HG03103 (cell line): ENCODE measurements around the gene PODXL2.
"Not testable (repeated sequence)": the region's sequence is repeated elsewhere in the genome, so short reads cannot be mapped to it uniquely, and the experiment has no call there.

Experiments
- ATAC-seq: cut with Tn5 transposase; IDR thresholded peaks from one replicate; pipeline ENCODE4 v1.9.1; 2021; ENCODE audit warnings: low read depth; ENCODE audit not compliant: unreplicated experiment

PODXL2 gene

GRCh38 chr3:127672429-127673190, 43.6 kb downstream of the PODXL2 start, which contains the start of gene ABTB1:
Gene ABTB1 (plus strand): TSS chr3:127672952. CDS start chr3:127673026, 74 bp downstream.
- peak; percentile 63 for ATAC-seq

DNA sequence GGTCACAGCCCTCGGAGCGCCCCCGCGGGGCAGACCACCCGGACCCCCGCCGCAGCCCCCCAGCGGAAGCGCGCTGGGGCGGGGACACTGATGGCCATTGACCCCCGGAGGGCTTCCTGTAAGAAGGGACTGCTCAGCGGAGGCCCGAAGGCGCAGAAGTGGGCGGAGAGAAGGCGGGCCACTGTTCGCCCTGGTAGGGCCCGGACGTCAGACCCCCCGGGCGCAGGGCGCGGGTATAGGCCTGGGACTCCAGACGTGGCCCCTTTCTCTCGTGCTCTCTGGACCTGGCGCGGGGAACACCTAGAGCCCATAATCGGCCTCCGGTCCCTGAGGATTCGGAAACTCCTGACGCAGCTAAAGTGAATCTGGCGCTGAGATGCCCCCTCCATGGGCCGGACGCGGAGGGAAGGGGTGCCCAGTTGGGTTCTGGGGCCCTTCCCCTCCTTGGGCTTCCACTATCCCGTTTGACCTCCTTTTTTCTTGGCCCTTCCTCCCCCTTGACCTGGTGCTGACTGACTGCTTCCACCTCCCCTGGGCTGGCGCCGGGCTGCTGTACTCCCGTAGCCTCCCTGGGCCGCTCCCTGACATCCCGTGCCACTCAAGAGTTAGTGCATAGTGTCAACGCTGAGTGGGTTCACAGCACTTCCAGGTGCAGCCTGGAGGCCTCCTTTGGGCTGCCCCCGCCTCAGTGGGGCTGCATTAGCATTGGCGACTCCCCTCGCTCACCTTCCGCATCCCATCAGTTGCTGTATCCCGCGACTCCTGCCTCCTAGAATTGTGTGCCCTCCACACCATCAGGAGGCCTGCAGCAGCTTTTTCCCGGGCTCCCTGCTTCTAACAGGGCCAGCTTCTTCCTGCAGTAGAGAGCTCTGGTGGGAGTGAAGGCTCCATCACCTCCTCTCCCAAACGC, 44.5 kb downstream of the PODXL2 start:
- ATAC-seq, result peak; percentile 33

DNA sequence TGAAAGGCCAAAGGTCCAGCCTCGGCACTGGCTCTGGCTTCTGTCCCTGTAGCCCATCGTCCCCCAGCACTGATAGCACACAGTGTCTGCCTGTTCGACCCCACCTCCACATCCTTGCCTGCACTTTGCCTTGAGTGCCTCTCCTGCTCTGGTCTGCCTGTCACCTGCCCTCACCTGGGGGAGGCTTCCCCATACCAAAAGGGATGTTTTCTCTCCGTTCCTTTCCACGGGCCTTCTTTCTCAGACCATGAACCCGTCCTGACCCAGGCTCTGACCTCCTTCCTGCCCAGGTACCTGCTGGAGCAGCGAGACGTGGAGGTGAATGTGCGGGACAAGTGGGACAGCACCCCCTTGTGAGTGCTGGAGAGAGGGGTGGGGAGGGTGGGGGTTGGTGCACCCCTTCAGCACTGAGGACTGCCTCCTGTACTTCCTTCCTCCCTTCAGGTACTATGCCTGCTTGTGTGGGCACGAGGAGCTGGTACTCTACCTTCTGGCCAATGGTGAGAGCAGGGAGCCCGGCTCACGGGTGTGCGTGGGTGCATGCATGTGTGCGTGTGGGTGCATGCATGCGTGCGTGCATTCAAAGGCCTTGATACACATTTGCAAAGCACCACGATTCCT, 45.2 kb downstream of the PODXL2 start:
- no peak for ATAC-seq

DNA sequence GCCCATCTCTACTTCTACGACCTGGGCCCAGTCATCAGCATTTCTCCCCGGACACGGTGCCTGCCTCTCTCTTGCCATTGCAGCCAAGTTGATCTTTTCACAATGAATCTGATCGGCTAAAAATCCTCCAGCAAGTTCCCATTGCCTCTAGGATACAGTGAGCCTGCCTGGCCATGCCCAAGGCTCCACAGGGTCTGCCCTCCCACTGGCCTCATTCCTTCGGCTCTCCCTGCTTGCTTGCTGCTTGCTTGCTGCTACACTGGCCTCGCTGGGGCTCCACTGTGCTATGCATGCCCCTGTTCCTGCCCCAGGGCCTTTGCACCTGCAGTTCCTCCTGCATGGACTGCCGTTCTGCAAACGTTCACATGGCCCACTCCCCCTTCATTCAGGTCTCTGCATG, 45.8 kb downstream of the PODXL2 start:
- ATAC-seq, result no peak

DNA sequence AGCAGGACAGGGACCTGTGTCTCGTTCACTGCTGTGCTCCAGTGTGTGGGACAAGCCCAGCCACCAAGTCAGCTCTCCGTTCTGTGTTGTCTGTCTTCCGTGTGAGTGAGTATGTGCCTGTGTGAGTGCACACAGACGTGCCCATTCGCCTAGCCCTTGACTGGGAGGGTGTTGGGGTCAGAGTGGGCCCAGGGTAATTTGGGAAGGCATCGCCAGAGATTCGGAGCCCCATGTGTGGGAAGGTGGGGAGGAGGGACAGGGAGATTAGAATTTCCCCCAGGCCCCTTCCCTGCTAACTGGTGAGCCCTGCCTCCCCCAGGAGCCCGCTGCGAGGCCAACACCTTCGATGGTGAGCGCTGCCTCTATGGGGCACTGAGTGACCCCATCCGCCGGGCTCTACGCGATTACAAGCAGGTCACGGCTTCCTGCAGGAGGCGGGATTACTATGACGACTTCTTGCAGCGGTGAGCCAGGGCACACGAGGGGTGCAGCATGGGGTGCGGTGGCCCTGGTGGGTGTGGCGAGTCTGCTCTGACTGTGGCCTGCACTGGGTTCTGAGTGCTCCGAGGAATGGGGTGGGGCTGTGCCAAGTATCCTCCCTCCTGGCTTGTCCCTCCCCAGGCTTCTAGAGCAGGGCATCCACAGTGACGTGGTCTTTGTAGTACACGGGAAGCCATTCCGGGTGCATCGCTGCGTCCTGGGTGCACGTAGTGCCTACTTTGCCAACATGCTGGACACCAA, 46.8 kb downstream of the PODXL2 start:
- no peak for ATAC-seq

DNA sequence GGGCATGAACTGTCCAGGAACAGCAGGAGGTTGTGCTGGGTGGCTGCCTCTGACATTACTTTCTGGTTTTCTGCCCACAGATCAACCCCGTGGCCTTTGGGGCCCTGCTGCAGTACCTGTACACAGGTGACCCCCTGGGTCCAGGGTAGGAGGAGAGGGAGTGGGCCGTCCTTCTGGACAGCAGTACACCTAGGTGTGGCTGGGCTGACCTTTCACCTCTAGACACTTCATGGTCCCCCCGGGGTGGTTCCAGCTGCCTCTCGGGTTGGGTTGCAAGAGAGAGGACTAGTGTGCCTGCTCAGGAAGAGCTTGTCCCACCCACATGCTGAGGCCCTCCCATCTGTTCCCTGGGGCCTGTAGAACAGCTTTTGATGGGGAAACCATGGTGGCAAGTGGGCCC, 47.5 kb downstream of the PODXL2 start:
- ATAC-seq, result no peak

- ATAC-seq, result no peak
Observed at GRCh38 chr3:127676921-127677351, 48.0 kb downstream of the PODXL2 start.

DNA sequence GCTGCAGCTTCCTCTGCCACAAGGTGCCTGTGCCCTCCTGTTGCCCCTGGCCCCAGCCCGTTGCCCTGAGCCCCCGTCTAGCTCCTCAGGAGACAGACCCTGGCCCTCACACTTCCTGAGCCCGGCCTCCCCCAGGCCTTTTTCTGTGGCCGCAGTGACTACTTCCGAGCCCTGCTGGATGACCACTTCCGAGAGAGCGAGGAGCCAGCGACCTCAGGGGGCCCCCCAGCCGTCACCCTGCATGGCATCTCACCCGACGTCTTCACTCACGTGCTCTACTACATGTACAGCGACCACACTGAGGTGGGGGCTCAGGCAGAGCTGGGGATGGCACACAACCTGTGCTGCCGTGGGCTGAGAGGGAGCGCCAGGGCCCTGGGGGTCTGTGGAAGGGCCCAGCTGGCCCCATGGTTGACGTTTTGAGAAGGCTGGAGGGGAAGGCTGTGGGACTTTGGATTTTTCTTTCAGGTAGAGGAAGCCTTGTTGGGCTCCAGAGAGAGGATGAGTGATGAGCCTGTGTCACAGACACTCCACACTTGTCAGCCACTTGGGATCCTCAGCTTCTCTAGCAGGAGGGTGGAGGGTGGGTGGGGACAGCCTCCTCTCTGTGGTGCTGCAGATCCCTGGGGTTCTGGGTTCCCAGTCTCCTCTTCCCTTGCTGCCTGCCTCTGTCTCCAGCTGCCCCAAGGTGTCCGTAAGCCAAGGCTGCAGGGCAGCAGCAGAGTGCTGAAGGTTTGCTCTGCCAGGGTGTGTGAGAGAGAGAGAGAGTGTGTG, 48.7 kb downstream of the PODXL2 start:
- no peak for ATAC-seq

DNA sequence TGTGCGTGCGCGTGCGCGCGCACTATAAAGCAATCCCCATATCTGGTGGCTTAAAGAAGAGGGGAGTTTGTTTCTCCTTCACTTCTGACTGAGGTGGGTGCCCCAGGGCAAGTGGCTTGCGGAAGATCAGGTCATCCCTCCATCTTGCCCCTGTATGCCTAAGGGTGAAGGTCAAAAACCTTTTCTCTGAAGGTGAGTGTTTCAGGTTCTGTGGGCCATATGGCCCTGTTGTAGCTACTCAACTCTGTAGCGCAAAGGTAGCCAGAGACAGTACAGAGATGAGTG, 49.3 kb downstream of the PODXL2 start:
- ATAC-seq, result no peak

DNA sequence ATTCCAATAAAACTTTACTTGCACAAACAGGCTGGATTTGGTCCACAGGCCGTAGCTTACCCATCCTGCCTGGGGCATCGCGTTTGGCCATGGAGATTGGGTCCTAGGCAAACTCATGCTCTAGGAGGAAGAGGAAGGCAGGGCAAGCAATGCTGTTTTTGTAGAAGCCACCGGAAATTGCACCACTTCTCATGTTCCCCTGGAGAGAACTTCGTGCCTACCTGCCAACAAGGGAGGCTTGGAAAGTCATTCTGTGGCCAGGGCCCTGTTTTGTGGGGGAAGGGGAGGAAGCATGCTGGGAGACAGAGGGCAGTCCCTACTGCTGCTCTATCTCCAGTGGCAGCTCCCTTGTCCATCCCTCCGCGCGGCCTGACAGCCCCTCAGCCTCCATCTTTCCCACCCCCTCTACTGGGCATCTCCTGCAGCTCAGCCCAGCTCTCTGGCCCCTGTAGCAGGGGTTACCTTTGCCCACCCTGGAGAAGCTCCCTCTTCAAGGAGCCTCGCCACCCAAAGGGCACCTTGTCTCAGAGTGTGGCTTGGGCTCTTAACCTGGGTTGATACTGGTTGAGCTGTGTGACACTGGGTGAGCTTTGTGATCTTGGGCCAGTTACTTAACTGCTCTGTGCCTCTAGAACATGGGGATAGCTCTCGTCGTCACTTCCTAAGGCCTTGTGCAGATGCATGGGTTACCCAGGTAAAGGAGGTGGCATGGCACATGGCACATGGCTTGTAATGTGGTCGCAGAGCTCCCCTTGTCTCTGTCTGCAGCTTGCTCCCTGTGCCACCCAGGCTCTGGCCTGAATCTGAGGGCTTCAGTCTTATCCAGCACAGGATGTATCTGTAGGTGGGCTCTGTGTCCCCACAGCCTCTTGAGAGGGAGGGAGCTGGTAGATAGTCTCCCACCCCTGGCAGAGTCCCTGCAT, 49.9 kb downstream of the PODXL2 start:
- ATAC-seq, result no peak

GRCh38 chr3:127679534-127680145, 50.7 kb downstream of the PODXL2 start:
- no peak for ATAC-seq

DNA sequence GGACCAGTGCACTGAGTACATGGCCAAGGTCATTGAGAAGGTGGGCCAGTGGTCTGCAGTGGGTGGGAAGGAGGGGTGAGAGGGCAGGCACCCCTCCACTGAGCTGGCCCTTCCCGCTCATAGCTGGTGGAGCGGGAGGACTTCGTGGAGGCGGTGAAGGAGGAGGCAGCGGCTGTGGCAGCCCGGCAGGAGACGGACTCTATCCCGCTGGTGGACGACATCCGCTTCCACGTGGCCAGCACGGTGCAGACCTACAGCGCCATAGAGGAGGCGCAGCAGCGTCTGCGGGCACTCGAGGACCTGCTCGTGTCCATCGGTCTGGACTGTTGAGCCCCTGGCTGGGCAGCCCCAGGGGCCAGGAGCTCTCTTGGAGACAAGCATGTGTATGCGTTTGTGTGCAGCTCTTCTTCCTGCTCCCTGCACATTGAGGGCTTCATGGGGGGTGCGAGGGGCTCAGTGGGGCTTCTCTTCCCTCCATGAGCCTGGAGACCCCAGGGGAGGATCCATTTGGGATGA, 51.2 kb downstream of the PODXL2 start:
- no peak for ATAC-seq

DNA sequence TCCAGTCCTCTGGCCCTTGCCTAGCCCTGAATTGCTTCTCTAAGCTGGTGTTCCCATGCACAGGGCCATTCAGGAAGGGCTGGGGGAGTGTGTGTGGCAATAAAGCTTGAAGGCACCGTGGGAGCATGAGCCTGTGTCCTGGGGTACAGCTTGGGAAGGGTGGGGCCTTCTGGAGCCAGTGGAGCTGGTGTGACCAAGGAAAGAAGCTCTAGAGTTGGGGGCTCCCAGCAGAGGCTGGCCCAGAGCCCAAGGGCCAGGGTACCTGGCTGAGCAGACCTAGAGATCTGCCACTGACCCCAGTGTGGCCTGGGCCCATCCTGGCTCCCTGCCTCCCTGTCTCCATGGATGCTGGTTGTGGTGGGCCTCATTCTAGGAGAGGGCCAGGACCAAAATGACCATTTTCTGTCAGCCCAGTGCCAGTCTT, 51.8 kb downstream of the PODXL2 start:
- no peak for ATAC-seq

DNA sequence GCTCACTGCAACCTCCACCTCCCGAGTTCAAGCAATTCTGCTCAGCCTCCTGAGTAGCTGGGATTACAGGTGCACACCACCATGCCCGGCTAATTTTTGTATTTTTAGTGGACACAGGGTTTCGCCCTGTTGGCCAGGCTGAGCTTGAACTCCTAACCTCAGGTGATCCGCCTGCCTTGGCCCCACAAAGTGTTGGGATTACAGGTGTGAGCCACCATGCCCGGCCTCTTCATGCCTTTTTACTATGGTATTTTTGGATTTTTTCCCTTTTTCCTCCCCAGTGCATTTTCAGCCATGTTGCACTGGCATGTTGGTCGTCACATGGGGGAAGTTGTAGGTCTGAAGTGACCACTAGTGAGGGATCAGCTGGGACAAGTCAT, 53.2 kb downstream of the PODXL2 start:
- ATAC-seq, result not testable (repeated sequence)

DNA sequence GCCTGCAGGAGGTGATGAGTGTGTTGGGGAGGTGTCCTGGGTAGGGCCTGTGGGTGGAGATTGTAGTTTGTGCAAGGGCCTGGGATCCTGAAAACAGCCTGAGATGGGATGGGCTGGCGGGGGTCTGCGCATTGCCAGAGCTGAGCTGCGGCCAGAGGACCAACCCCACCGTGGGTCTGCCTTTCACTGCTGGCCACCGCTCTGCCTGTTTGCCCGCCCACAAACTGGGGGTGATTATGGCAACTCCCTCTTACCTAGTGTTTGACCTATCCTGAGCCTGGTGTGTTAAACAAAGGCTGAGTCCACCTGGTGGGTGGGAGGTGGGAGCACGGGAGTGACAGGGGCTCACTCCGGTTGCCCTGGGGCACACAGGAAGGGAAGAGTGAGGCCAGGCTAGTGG, 53.6 kb downstream of the PODXL2 start:
- no peak for ATAC-seq

DNA sequence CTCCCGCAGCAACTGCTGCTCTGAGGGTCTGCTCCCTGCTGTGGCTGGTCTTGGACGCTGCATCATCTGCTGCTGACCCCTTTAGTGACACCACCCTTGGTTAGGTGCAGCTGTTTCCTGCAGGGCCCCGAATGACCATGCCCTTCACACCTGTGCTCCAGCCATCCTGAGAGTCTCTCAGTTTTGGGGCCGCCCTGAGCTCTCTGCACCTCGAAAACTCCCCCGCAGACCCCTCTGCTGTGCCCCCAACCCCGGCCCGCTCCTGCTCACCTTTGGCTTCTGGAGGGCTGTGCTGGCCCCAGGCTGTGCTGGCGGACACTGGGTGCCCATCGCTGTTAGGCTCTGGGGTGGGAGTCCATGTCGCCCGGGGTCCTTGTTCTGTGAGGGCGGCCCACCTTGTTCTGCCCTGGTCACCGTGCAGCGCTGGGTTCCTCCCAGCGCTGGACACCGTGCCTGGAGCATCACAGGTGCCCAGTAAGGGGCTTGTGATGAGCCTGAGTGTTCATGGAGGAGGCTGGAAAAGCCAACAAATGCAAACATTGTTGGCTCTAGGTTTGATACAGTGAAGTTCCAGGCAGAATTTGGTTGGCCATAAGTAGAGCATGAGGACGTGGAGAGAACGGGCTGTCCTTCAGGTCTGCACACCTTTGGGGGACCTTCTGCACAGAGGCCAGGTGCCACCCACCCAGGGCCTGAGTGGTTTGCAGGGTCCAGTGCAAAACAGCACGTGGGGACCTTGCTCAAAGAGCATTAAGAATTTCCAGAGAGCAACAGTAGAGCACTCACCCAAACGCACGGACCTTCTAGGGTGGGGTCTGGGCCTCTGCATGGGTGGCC, 56.1 kb downstream of the PODXL2 start:
- ATAC-seq, result no peak

GRCh38 chr3:127685708-127686511, 56.9 kb downstream of the PODXL2 start:
- no peak for ATAC-seq
